ENCODE data around the gene NR4A3.

The NR4A3 gene

GRCh38 chr9:99878651-99879050 is 57.0 kb downstream of the NR4A3 start:
- no peak for DNase-seq (ENCODE audit: low spot score)

- no peak for DNase-seq (ENCODE audit: low spot score)
These were observed 60.1 kb downstream of the NR4A3 start for GRCh38 chr9:99881769-99882168.

- DNase-seq (ENCODE audit: low spot score) = no peak
These were observed 64.1 kb downstream of the NR4A3 start for GRCh38 chr9:99885747-99886146.

GRCh38 chr9:99889120-99889519 is 67.4 kb downstream of the NR4A3 start:
- DNase-seq (ENCODE audit: low spot score) = no peak

- no peak for DNase-seq (ENCODE audit: low spot score)
These were observed 73.1 kb downstream of the NR4A3 start for GRCh38 chr9:99894826-99895225.

GRCh38 chr9:99895510-99895909 is 73.8 kb downstream of the NR4A3 start:
- DNase-seq (ENCODE audit: low spot score) = no peak

- no peak for DNase-seq (ENCODE audit: low spot score)
These were observed 74.4 kb downstream of the NR4A3 start for GRCh38 chr9:99896119-99896518.

- no peak for DNase-seq (ENCODE audit: low spot score)
These were observed 81.7 kb downstream of the NR4A3 start for GRCh38 chr9:99903393-99903792.

- peak; percentile 13 for DNase-seq (ENCODE audit: low spot score)
These were observed 84.2 kb downstream of the NR4A3 start for GRCh38 chr9:99905833-99906402.

- DNase-seq (ENCODE audit: low spot score) = peak; percentile 63
These were observed 84.9 kb downstream of the NR4A3 start, which contains the start of gene STX17 for GRCh38 chr9:99906403-99907207. STX17 (plus strand) TSS chr9:99906654; CDS start chr9:99915240, 8,586 bp downstream.

- no peak for DNase-seq (ENCODE audit: low spot score)
These were observed 85.5 kb downstream of the NR4A3 start for GRCh38 chr9:99907208-99907532.

- no peak for DNase-seq (ENCODE audit: low spot score)
These were observed 89.9 kb downstream of the NR4A3 start for GRCh38 chr9:99911600-99911999.
